GM18505 (cell line): ENCODE results near the gene WDR5.

Experiments used
- ATAC-seq: cut with Tn5 transposase; IDR thresholded peaks from one replicate; pipeline ENCODE4 v1.9.1; 2021; ENCODE audit not compliant: unreplicated experiment
- POLR2A ChIP-seq: IDR thresholded peaks from 4 replicates; pipeline ENCODE4 v1.6.1; 2011; ENCODE audit warnings: borderline replicate concordance; ENCODE audit not compliant: insufficient read depth, insufficient read length; ENCODE audit errors: extremely low read depth

The WDR5 gene

DNA sequence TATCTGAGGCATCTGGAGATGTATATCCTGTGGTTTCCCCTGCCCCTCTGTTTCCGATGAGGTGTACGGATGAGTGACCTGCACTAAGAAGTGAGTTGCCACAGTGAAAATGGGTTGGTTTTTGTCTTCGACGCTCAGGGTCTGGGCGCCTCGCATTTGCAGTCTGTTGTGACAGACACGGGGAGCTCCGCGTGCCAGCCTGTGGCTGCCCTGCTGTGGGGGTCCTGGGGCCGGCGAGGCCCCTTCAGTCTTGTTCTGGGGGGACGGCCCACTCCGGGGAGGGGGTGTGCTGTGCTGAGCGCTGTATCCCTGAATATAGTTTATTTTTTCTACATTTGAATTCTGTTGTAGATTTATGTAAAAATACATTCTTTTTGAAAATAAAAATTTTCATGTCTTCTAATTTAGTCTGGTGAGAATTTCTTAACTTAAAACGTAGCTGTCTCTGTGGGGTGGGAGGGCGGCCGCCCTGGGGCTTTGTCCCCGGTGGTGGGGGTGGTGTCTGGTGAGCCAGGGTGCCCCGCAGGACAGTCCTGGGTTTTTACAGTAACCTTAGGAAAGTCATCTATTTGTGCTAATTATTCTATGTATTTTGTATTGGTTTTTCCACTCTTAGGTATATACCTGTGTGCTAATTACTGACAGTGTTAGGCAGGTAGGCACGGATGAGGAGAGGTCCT, 23.8 kb downstream of the WDR5 start:
- TF ChIP-seq POLR2A = no peak
- no peak for ATAC-seq

DNA sequence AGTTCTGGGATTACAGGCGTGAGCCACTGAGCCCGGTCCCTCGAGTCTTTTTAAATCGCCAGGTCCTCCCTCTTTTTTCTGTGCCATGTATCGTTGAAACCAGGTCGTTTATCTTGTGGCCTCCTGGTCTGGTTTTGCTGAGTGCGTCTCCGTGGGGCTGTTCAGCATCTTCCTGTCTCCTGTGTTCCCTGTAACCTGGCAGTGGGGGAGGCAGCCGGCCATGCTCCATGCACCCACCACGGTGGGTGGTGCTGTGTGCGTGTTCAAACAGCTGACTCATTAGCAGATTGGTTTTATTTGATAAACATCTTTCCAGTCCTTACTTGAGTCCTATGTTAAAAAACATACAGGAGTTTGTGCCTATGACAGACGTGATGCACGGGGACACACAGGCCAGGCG, 25.8 kb downstream of the WDR5 start:
- TF ChIP-seq POLR2A = no peak
- no peak for ATAC-seq

DNA sequence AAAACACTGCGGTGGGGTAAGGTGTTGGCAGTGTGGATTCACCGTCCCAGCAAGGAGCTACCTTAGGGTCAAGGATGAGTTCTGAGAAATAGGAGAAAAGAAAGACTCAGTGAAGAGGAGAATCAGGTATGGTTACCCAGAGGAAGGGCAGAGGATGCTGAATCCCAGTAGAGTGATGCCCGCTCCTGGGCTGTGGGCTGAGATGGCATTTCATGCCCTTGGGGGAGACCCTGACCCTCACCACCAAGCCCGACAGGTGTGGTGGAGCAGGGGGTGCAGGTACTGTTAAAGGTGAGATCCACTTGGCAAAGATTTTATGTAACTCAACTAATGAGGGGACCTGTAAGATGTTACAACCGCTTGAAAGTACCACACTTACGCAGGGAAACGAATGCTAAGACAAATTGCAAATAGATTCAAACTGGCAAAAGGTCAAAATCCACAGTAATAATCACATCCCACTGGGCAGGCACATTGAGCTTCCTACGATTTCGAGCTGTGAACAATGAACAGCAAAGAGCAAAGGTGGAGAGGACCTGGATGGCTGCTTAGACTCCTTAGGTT, 26.4 kb downstream of the WDR5 start:
- no peak for ATAC-seq
- no peak for TF ChIP-seq POLR2A

DNA sequence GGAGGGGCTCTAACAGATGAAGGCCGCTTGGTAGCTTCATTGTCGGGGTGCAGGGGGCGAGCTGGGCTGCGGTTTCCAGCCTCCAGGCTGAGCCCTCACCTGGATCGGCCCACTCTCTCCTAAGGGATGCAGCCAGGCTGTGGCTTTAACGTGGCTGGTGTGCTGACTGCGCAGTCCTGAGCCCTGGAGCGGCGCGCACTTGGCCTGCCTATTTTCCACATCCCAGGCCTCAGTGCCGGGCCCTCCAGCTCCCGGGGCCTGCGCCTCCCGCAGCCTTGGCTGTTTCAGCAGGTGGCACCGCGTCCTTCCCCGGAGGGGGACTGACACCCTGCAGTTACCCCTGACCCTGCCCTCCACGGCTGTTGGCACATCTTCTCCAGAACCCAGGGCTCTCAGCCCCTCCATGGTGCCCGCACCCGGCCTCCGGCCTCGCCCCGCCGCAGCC, 27.1 kb downstream of the WDR5 start:
- ATAC-seq = no peak
- no peak for TF ChIP-seq POLR2A

DNA sequence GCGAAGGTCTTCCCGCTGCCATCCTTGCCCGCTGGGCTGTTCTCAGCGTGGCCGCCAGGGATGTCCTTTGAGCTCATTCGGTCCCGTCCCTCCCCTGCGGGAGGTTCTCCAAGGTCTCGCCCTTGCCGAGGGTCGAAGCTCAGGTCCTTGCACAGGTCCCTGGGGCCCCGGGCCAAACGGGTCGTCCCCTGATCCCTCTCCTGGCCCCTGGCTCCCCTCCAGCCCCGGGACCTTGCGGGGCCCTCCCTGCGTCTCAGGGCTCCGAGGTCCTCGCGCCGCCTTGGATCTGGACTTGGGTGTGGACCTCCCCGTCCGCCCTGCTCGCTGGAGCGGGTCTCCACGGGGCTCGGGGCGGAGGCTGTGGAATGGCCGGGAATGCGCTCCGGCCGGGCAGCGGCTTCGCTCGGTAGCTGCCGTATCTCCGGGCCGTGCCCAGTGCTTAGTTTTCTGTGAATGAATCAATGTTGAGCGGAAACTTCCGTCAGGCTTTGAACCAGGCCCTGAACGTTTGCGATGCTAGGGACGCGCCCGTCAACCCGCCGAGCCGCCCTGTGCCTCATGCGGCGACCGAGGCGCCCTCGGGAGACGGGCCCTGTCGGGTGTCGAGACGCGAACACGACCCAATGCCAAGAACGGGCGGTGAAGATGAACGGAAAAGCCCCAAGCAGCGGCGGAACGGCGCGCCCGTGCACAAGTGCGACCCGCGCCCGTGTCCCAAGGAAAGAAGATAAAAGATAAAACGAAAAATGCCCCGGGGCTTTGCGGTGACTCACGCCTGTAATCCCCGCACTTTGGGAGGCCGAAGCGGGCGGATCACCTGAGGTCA, 27.7 kb downstream of the WDR5 start:
- no peak for TF ChIP-seq POLR2A

DNA sequence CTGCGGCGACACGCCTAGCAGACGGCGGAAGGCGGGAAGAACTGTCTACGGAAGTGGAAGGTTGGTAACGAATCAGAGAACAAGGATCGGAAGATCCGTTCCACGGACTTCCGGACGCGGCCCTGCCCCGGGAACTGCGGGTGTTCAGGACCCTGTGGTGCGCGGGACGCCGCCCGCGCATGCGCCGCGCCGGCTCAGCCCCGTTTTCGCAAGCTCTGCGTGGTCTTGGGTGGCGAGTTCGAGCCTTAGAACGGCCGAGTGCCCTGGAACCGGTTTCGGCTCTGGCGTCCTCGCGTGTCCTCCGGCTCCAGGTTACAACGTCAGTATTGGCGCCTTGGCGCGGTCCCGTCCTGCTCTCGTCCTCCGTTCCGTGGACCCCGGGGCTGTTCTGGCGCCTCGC, 29.0 kb downstream of the WDR5 start:
- no peak for TF ChIP-seq POLR2A
- no peak for ATAC-seq

More for the DNA sequence above, 27.7 kb downstream of the WDR5 start:
- no peak for ATAC-seq

DNA sequence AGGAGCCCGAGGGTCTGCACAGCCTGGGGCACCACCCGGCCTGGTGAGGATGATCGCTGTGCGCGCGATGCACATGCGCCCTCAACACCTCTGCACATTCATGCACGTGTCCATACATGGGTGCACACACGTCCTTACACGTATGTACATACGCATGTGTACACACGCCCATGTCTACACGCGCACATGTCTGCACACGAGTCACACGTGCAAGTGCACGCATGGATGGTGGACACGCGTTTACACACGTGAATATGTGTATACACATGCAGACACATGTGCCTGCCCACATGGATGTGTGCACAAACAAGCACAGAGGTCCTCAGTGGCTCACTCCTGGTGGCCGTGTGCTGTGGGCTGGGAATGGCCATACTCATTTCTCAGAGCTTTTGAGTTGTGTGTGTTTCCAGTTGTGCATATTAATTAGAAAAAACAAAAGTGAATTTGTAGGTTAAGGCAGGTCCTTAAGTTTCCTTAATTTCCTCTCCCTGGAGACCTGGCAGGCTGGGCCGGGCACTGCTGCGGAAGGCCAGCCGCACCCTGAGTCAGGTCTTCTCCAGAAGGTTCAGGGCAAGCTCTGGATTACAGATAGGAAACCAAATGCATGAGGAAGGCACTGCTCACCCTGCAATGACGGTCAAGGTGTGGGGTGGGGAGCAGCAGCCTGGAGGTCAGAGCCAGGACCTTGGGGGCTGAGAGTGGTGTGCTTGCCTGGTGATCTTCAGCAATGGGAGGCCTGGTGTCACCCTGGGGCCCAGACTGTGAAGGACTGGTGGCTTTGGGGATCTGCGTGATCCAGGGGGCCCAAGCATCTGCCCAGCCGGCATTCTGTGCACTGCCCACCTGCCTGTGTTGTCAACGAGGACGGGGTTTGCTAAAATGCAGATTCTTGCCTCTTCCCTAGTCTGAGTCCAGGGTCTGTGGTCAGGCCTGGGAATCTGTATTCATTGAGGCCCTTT, 29.8 kb downstream of the WDR5 start:
- ATAC-seq = no peak
- TF ChIP-seq POLR2A = no peak

DNA sequence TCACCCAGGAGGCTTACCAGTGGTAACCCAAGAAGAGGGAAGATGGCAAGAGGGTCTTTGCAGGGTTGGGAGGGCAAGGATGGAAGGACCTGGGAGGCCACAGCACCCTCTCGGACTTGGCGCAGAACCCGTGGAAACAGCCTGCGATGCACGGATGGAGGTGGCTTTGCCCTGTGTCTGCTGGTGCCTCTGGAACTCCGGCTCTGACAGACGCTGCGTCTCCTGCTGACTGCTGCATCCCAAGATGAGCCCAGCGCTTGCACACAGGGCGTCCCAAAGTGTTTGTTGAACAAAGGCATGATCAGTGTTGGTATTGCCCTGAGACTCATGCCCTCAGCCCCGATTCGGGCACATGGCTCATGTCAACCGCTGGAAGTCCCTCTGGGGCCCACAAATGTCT, 30.5 kb downstream of the WDR5 start:
- no peak for ATAC-seq
- no peak for TF ChIP-seq POLR2A

DNA sequence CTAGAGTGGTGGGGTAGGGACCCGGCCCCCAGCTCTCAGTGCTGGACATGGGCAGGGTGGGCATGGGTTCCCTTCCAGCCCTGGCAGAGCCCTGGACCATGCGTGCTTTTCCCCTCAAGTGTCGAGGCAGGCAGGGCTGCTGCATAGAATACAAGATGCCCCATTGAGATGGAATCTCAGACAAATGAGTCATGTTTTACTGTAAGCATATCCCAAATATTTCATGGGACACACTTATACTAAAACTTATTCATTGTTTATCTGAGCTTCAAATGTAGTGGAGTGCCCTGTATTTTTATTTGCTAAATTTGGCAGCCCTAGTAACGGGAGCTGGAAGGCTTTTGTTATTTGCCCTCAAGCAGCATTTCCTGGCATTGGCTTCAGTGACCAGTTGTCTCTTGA, 31.6 kb downstream of the WDR5 start:
- TF ChIP-seq POLR2A = no peak
- no peak for ATAC-seq

DNA sequence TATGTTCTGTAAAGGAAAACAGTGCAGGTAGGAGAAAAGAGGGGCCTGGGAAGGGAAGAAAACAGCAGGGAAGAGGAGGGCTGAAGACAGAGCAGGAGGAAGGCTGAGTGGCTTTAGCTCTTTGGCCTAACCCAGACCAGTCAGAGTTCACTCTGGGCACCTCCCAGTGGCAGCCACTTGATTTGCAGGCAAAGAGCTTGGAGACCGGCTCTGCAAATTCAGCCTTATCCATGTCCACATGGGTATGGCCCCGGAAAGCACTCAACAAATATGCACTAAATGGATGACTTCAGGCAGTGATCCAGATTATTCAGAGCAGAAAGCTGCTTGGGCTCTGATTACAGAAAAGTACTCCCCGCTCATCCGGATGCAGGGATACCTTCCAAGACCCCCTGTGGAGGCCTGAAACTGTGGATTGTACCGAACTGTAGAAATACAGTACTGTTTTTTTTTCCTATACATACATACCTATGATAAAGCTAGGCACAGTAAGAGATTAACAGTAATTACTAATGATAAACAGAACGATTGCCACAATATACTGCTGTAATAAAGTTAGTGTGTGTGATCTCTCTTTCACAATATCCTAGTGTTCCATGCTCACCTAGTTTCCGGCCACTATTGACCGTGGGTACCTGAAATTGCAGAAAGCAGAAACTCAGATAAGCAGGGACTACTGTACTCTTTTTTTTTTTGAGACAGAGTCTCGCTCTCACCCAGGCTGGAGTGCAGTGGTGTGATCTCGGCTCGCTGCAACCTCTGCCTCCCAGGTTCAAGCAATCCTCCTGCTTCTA, 33.1 kb downstream of the WDR5 start:
- TF ChIP-seq POLR2A = no peak
- ATAC-seq = no peak

DNA sequence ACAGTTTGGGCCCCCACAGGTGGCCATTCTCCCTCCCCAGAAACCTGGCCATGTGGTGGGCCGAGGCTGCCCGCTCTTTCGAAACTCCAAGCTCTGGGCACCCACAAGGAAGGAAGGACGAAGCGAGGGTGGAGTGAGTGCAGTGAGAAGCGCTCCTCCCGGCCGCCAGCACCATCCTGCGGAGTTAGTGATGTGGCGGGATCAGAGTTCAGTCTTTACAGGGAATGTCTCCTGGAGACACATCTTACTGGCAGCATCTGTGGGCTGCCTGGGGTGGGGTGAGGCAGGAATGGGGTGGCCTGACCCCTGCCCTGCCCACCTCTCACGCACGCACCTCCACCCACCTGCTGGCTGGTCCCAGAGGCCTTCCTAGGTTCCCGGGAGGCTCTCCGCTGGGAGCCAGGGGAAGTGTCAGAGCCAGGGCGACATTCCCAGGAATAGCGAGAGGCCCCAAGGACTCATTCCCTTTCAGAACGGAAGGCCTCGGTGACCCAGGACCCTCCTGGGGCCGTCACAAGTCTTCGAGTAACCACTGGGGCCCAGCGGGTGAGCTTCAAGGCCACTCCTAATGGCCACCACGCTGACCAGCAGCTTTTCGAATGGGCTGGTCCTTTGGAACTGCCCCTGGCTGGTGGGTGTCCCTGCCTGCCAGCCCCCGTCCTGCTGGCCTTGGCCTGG, 34.0 kb downstream of the WDR5 start:
- no peak for TF ChIP-seq POLR2A
- no peak for ATAC-seq
